WTC11 (cell line): Measurements from ENCODE around the gene G6PC3. TPM values are rescaled to one million over a fixed set of nuclear protein-coding genes. Genes with fewer than 3 reads are reported as not detected.

Source experiments
- ATAC-seq: fragments of 200-7000 bp; cut with Tn5 transposase; 2 replicates; pipeline ENCODE4 v1.10.0; 2021; ENCODE audit warnings: mild to moderate bottlenecking, moderate library complexity
- CTCF ChIA-PET: fragments of 300-600 bp; sonication (Branson Sonifier 250); formaldehyde crosslinking; loops from one replicate; lab custom pipeline; 2021; ENCODE audit warnings: antibody characterized with exemption; lab: Charles Lee
- POLR2A ChIA-PET: fragments of 350-600 bp; sonication (Branson Sonifier 250); formaldehyde crosslinking; loops from one replicate; lab custom pipeline; 2021; ENCODE audit warnings: antibody characterized with exemption; lab: Charles Lee
- DNase-seq: peaks from one replicate; pipeline ENCODE4 v3.0.0; 2021; ENCODE audit warnings: low spot score
- H3K27ac Mint-ChIP-seq: 2 replicates; pipeline ENCODE4 v1.8.0; 2021; ENCODE audit warnings: mixed read lengths
- H3K27me3 Mint-ChIP-seq: 2 replicates; pipeline ENCODE4 v1.8.0; 2021; ENCODE audit warnings: low read depth, mild to moderate bottlenecking, moderate library complexity, mixed read lengths
- H3K36me3 Mint-ChIP-seq: 2 replicates; pipeline ENCODE4 v1.8.0; 2021; ENCODE audit warnings: mixed read lengths
- H3K4me1 Mint-ChIP-seq: 2 replicates; pipeline ENCODE4 v1.8.0; 2022; ENCODE audit warnings: mixed read lengths
- H3K4me3 Mint-ChIP-seq: 2 replicates; pipeline ENCODE4 v1.8.0; 2021; ENCODE audit warnings: mild to moderate bottlenecking, moderate library complexity, mixed read lengths
- H3K9me3 Mint-ChIP-seq: 2 replicates; pipeline ENCODE4 v1.8.0; 2021; ENCODE audit warnings: mixed read lengths
- AFF4 ChIP-seq: sonication (generic); formaldehyde crosslinking; IDR thresholded peaks from 2 replicates; pipeline ENCODE4 v1.8.1; 2023; ENCODE audit warnings: mild to moderate bottlenecking, missing genetic modification reagents, borderline replicate concordance
- CREM ChIP-seq: sonication (generic); formaldehyde crosslinking; IDR thresholded peaks from 2 replicates; pipeline ENCODE4 v1.8.1; 2022; ENCODE audit warnings: mild to moderate bottlenecking, missing genetic modification reagents, moderate library complexity
- E2F1 ChIP-seq: sonication (generic); formaldehyde crosslinking; IDR thresholded peaks from 2 replicates; pipeline ENCODE4 v1.8.0; 2022; ENCODE audit warnings: mild to moderate bottlenecking, missing genetic modification reagents
- E2F5 ChIP-seq: sonication (generic); formaldehyde crosslinking; IDR thresholded peaks from 2 replicates; pipeline ENCODE4 v1.8.1; 2022; ENCODE audit warnings: mild to moderate bottlenecking, moderate library complexity, missing genetic modification reagents
- EMX1 ChIP-seq: fragments of 250-450 bp; sonication (Bioruptor Pico); IDR thresholded peaks from 2 replicates; pipeline ENCODE4 v1.8.0; 2021; ENCODE audit warnings: mild to moderate bottlenecking
- ESRRA ChIP-seq: sonication (generic); formaldehyde crosslinking; IDR thresholded peaks from 2 replicates; pipeline ENCODE4 v1.8.1; 2022; ENCODE audit warnings: mild to moderate bottlenecking, missing genetic modification reagents, borderline replicate concordance
- MAX ChIP-seq: sonication (generic); formaldehyde crosslinking; IDR thresholded peaks from 2 replicates; pipeline ENCODE4 v1.8.0; 2022; ENCODE audit warnings: mild to moderate bottlenecking, missing genetic modification reagents
- NFE2L1 ChIP-seq: sonication (generic); formaldehyde crosslinking; IDR thresholded peaks from 2 replicates; pipeline ENCODE4 v1.8.1; 2023; ENCODE audit warnings: missing genetic modification reagents
- NR1H2 ChIP-seq: sonication (generic); formaldehyde crosslinking; IDR thresholded peaks from 2 replicates; pipeline ENCODE4 v1.9.0; 2021; ENCODE audit warnings: mild to moderate bottlenecking, moderate library complexity, missing genetic modification reagents
- NR2C2 ChIP-seq: sonication (generic); formaldehyde crosslinking; IDR thresholded peaks from 2 replicates; pipeline ENCODE4 v1.8.0; 2022; ENCODE audit warnings: mild to moderate bottlenecking, missing genetic modification reagents
- PRDM15 ChIP-seq: sonication (generic); formaldehyde crosslinking; IDR thresholded peaks from 2 replicates; pipeline ENCODE4 v1.8.0; 2022; ENCODE audit warnings: missing genetic modification reagents
- PRRX2 ChIP-seq: fragments of 250-450 bp; sonication (Bioruptor Pico); IDR thresholded peaks from 2 replicates; pipeline ENCODE4 v1.8.0; 2021; ENCODE audit warnings: mild to moderate bottlenecking
- SP1 ChIP-seq: sonication (generic); formaldehyde crosslinking; conservative IDR thresholded peaks from 2 replicates; pipeline ENCODE4 v1.8.1; 2022; ENCODE audit warnings: missing genetic modification reagents
- ZNF281 ChIP-seq: sonication (generic); formaldehyde crosslinking; IDR thresholded peaks from 2 replicates; pipeline ENCODE4 v1.8.0; 2023; ENCODE audit warnings: mild to moderate bottlenecking, missing genetic modification reagents
- ZNF416 ChIP-seq: fragments of 250-450 bp; sonication (Bioruptor Pico); IDR thresholded peaks from 2 replicates; pipeline ENCODE4 v1.9.0; 2021; ENCODE audit warnings: mild to moderate bottlenecking, inconsistent platforms
- total RNA-seq: library from RNA; stranded (reverse); gene quantifications from 3 replicates; pipeline ENCODE4 v1.2.3, GENCODE V29; 2021

Gene G6PC3
- total RNA-seq, 1 experiment from 2014 or later, result 121 TPM

- peak overlapping the region; percentile 49; the same call in 1 of the 2 replicates for H3K4me3 Mint-ChIP-seq
- no peak for ATAC-seq
- no peaks in the 10 kb centered on the region for H3K9me3 Mint-ChIP-seq
Observed at GRCh38 chr17:44110011-44110686, 39.6 kb downstream of the G6PC3 start.

GRCh38 chr17:44110823-44111633 lies 40.5 kb downstream of the G6PC3 start:
- peak overlapping the region; percentile 49 for H3K4me3 Mint-ChIP-seq
- peaks cover 48% of the 10 kb centered on the region for H3K4me1 Mint-ChIP-seq
- H3K27me3 Mint-ChIP-seq, result no peaks in the 10 kb centered on the region
- H3K36me3 Mint-ChIP-seq, result no peaks in the 10 kb centered on the region
- peak; percentile 82 for DNase-seq
- H3K27ac Mint-ChIP-seq, result no peak overlapping the region
- POLR2A ChIA-PET, result interaction anchor here (0.8 to 1.5 kb wide), 7 partner anchors 11 to 96 kb away, joined by 3 to 7 read pairs (median 3); partner anchors contain the start of genes HDAC5 and TMEM101
- ATAC-seq, result peak; percentile 75
- CTCF ChIA-PET, result interaction anchor here (0.8 to 4.6 kb wide), 15 partner anchors 10 to 167 kb away, joined by 3 to 24 read pairs (median 6); partner anchors contain the start of gene HDAC5
- H3K9me3 Mint-ChIP-seq, result no peaks in the 10 kb centered on the region
- peak; percentile 47; the same call in 1 of the 2 replicates for TF ChIP-seq MAX
- TF ChIP-seq NR2C2 (CRISPR knock-in tag), result no peak
- TF ChIP-seq NR1H2, result no peak
- TF ChIP-seq ZNF281 (CRISPR knock-in tag), result peak; percentile 92
- TF ChIP-seq PRDM15 (CRISPR knock-in tag), result peak; percentile 21; the same call in 1 of the 2 replicates
- TF ChIP-seq PRRX2 (CRISPR knock-in tag), result no peak
- peak; percentile 56; the same call in 1 of the 2 replicates for TF ChIP-seq SP1 (CRISPR knock-in tag)

More at GRCh38 chr17:44110011-44110686, 39.6 kb downstream of the G6PC3 start:
- ChIA-PET POLR2A (interaction anchor here (1.0 to 1.2 kb wide), 3 partner anchors 13 to 47 kb away, joined by 3 to 5 read pairs (median 3); partner anchors contain the start of gene HDAC5), CTCF (interaction anchor here (0.6 to 4.6 kb wide), 6 partner anchors 9 to 116 kb away, joined by 3 to 24 read pairs (median 4); partner anchors contain the start of gene HDAC5)
- Mint-ChIP-seq H3K36me3 (no peaks in the 10 kb centered on the region), H3K27ac (no peak overlapping the region), H3K27me3 (no peaks in the 10 kb centered on the region), H3K4me1 (peaks cover 44% of the 10 kb centered on the region)
- no peak for DNase-seq
- TF ChIP-seq ESRRA (CRISPR knock-in tag) (no peak), NFE2L1 (CRISPR knock-in tag) (no peak), EMX1 (no peak), AFF4 (CRISPR knock-in tag) (no peak), CREM (no peak), ZNF416 (CRISPR knock-in tag) (no peak), E2F1 (CRISPR knock-in tag) (no peak), E2F5 (no peak)
